Endothelial cell of umbilical vein (primary cell): ENCODE data around the gene TSTD1. TPM values are rescaled to one million over a fixed set of nuclear protein-coding genes. Genes with fewer than 3 reads are reported as not detected.

Experiments used
- BruUV-seq: library from RNA; stranded (reverse); fragments of 400-500 nt; replicated peaks from 2 replicates; lab custom pipeline; 2021; lab: Mats Ljungman, UMichigan
- CTCF ChIA-PET: fragments of 300-600, 350-600 bp; sonication (Branson Sonifier 250); formaldehyde crosslinking; loops from one replicate; lab custom pipeline; 2021; ENCODE audit warnings: antibody characterized with exemption, inconsistent platforms; lab: Charles Lee
- POLR2A ChIA-PET: fragments of 300-600, 350-600 bp; sonication (Branson Sonifier 250); formaldehyde crosslinking; loops from one replicate; lab custom pipeline; 2021; ENCODE audit warnings: antibody characterized with exemption, inconsistent platforms; lab: Charles Lee
- DNase-seq: peaks from one replicate; pipeline ENCODE4 v3.0.0-alpha.2; 2011; ENCODE audit warnings: low read depth, low spot score
- FAIRE-seq: peaks from 2 replicates; lab custom pipeline; 2011; peaks lifted over from hg19 to GRCh38; lab: Jason Lieb, UNC
- H2AFZ ChIP-seq: 2 replicates; pipeline ENCODE4 v1.6.0; 2012; ENCODE audit warnings: low read depth, low read length, control low read depth, inconsistent platforms
- H3K27ac ChIP-seq: 2 replicates; pipeline ENCODE4 v1.5.1; 2011; ENCODE audit warnings: low read depth, mild to moderate bottlenecking, control low read depth, low read length, moderate library complexity; ENCODE audit not compliant: insufficient read depth
- H3K27me3 ChIP-seq, 2 experiments: 2 replicates each; pipeline versions ENCODE4 v1.6.0 to v1.6.1; 2011; ENCODE audit warnings: low read length in 2 of 2, mixed read lengths in 1 of 2; ENCODE audit not compliant: control insufficient read depth in 2 of 2, insufficient read depth in 2 of 2
- H3K36me3 ChIP-seq, 2 experiments: 2 replicates in 1 of 2; 3 replicates in 1 of 2; pipeline ENCODE4 v1.5.1; 2011; ENCODE audit warnings: low read length in 2 of 2, mild to moderate bottlenecking in 1 of 2, moderate library complexity in 1 of 2; ENCODE audit not compliant: control insufficient read depth in 2 of 2, insufficient read depth in 2 of 2; ENCODE audit errors: extremely low read depth in 1 of 2
- H3K4me1 ChIP-seq: 3 replicates; pipeline ENCODE4 v1.5.1; 2011; ENCODE audit warnings: mild to moderate bottlenecking, low read length; ENCODE audit not compliant: control insufficient read depth, insufficient read depth; ENCODE audit errors: extremely low read depth
- H3K4me2 ChIP-seq: 2 replicates; pipeline ENCODE4 v1.6.1; 2011; ENCODE audit warnings: low read length, control low read depth, mixed read lengths; ENCODE audit not compliant: insufficient read depth
- H3K4me3 ChIP-seq, 3 experiments: fragments of 200-600 bp in 1 of 3; sonication (generic), shearing (Covaris generic) in 1 of 3; replicated peaks in 1 of 3; 2 replicates each; pipeline ENCODE4 v1.5.1; 2011 to 2016; ENCODE audit warnings: control low read depth in 3 of 3, low read length in 3 of 3, mild to moderate bottlenecking in 2 of 3, inconsistent platforms in 1 of 3, low read depth in 1 of 3, moderate library complexity in 1 of 3; ENCODE audit not compliant: insufficient read depth in 1 of 3
- H3K79me2 ChIP-seq: 2 replicates; pipeline ENCODE4 v1.6.0; 2012; ENCODE audit warnings: low read length, inconsistent platforms; ENCODE audit not compliant: control insufficient read depth, insufficient read depth
- H3K9ac ChIP-seq: replicated peaks from 2 replicates; pipeline ENCODE3; 2011; ENCODE audit warnings: low read length, control low read depth; ENCODE audit not compliant: insufficient read depth; ENCODE audit errors: extremely low read depth
- H3K9me1 ChIP-seq: replicated peaks from 3 replicates; pipeline ENCODE4 v1.6.0; 2011; ENCODE audit warnings: mild to moderate bottlenecking, low read length; ENCODE audit not compliant: control insufficient read depth, insufficient read depth; ENCODE audit errors: extremely low read depth
- H3K9me3 ChIP-seq: replicated peaks from 2 replicates; pipeline ENCODE4 v1.5.1; 2012; ENCODE audit warnings: low read length, inconsistent platforms; ENCODE audit not compliant: control insufficient read depth, insufficient read depth
- H4K20me1 ChIP-seq: replicated peaks from 2 replicates; pipeline ENCODE3; 2011; ENCODE audit warnings: mild to moderate bottlenecking, low read length; ENCODE audit not compliant: control insufficient read depth, insufficient read depth; ENCODE audit errors: extremely low read depth
- EZH2 ChIP-seq: IDR thresholded peaks from 2 replicates; pipeline ENCODE4 v1.6.1; 2012; ENCODE audit warnings: borderline replicate concordance, low read depth, mild to moderate bottlenecking, moderate library complexity, low read length, inconsistent platforms; ENCODE audit not compliant: severe bottlenecking
- FOS ChIP-seq: IDR thresholded peaks from 2 replicates; pipeline ENCODE4 v1.6.1; 2011; ENCODE audit warnings: mild to moderate bottlenecking, low read length, moderate library complexity, borderline replicate concordance; ENCODE audit not compliant: insufficient read depth
- GATA2 ChIP-seq: IDR thresholded peaks from 2 replicates; pipeline ENCODE4 v1.7.0; 2011; ENCODE audit warnings: low read depth, mild to moderate bottlenecking, moderate library complexity, mixed read lengths, low read length; ENCODE audit not compliant: insufficient read length, insufficient read depth
- JUN ChIP-seq: IDR thresholded peaks from 2 replicates; pipeline ENCODE4 v1.6.1; 2011; ENCODE audit warnings: borderline replicate concordance, low read depth; ENCODE audit not compliant: insufficient read length, insufficient read depth
- MYC ChIP-seq: IDR thresholded peaks from one replicate; pipeline ENCODE4 v1.6.1; 2011; ENCODE audit warnings: mild to moderate bottlenecking, low read depth, low read length
- POLR2A ChIP-seq: IDR thresholded peaks from 2 replicates; pipeline ENCODE4 v1.6.1; 2012; ENCODE audit warnings: low read depth, mild to moderate bottlenecking, control low read depth, low read length
- POLR2AphosphoS5 ChIP-seq: IDR thresholded peaks from 2 replicates; pipeline ENCODE4 v1.6.1; 2012; ENCODE audit warnings: low read depth, mild to moderate bottlenecking, control low read depth, low read length, moderate library complexity; ENCODE audit not compliant: insufficient read depth
- dilution Hi-C: fragments of 300-500 bp; cut with MboI; formaldehyde crosslinking; loops from one replicate; pipeline ENCODE4 v1.15.0; 2019; ENCODE audit warnings: low sequenced_read_pairs; ENCODE audit not compliant: extremely low pct_ligation_motif_present
- intact Hi-C: fragments of 100-400 bp; cut with micrococcal nuclease; formaldehyde crosslinking; loops from one replicate; pipeline ENCODE4 v1.10.0; 2022
- polyA plus RNA-seq, 4 experiments: library from polyadenylated mRNA; depleted of rRNA in 3 of 4; stranded (reverse) in 3 of 4; unstranded in 1 of 4; fragments of >200 nt; gene quantifications; 2 replicates each; pipeline versions ENCODE4 v1.2.1 to v1.2.3, GENCODE V29; 2011 to 2012; ENCODE audit warnings: missing spikeins in 1 of 4
- total RNA-seq: library from RNA; stranded (reverse); gene quantifications from 2 replicates; pipeline ENCODE4 v1.2.3, GENCODE V29; 2021
- TF ChIP-seq, protein P1 (sequence below), 2 donors: IDR thresholded peaks; 1 replicate in 1 of 2; 2 replicates in 1 of 2; pipeline ENCODE4 v1.5.1; 2011; ENCODE audit warnings: low read length in 2 of 2, mild to moderate bottlenecking in 2 of 2, moderate library complexity in 2 of 2, control low read depth in 1 of 2, inconsistent platforms in 1 of 2, low read depth in 1 of 2; ENCODE audit not compliant: insufficient read depth in 1 of 2; ENCODE audit errors: extremely low read depth in 1 of 2
- TF ChIP-seq, protein P2 (sequence below): IDR thresholded peaks from 2 replicates; pipeline ENCODE4 v1.6.1; 2011; ENCODE audit not compliant: insufficient read depth, insufficient read length

Gene TSTD1
- total and polyA plus RNA-seq, 2 donors (not counting 3 experiments of a cell fraction or from before 2014, with no cell fraction given) = 8.9 to 39.1 TPM

DNA sequence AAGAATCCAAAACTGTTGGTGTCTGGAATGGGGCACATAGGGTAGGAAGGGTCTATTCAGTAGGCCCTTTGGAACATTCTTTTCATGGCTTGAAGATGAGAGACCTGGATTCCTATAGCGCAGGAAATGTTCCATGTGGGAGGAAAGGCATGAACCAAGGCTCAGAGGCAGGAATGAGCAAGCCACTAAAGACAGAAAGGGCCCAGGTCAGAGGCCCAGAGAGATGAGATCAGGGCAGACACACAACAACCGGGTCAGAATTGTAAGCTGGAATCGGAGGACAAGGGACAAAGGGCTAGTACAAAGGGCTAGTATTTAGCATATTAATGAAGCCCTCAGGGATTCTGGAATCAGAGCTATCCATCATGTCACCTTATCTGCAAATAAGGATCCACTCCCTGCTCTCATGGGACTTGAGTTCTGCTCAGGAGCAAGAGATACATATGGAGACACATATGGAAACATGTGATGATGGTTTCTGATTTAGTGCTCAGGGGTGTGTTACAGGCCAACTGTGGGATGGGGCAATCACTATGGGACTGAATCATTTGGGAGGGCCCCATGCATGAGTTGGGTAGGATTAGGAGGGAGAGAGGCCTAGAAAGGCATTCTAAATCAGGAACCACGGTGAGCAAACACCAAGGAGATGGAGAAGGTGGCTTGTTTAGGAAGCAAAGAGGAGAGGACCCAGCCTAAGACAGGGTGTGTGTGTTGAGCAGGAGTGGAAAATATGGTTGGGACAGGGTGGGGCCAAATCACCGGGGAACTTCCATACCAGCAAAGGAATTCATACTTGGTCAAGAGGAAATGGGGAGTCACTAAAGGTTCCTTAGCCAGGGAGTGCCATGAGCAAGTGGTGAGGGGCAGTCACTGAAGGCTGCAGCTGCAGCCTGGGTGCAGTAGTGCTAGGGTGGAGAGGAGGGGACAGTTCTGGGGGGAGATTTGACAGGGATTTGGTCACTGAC is 42.0 kb upstream of the TSTD1 start:
- intact Hi-C loops = no loop called here
- DNase-seq (no peak), FAIRE-seq (no peak)
- Histone ChIP-seq H3K9ac (no peak overlapping the region), H3K4me2 (no peak overlapping the region), H3K9me3 (no peaks in the 10 kb centered on the region), H4K20me1 (no peaks in the 10 kb centered on the region), H3K79me2 (no peaks in the 10 kb centered on the region), H2AFZ (no peak overlapping the region), H3K27me3 (no peaks in the 10 kb centered on the region), H3K4me3 (no peak overlapping the region), H3K4me1 (no peaks in the 10 kb centered on the region), H3K9me1 (no peaks in the 10 kb centered on the region), H3K36me3 (no peaks in the 10 kb centered on the region), H3K27ac (no peak overlapping the region)
- no peak for TF ChIP-seq POLR2AphosphoS5
- TF ChIP-seq, protein P1, sequence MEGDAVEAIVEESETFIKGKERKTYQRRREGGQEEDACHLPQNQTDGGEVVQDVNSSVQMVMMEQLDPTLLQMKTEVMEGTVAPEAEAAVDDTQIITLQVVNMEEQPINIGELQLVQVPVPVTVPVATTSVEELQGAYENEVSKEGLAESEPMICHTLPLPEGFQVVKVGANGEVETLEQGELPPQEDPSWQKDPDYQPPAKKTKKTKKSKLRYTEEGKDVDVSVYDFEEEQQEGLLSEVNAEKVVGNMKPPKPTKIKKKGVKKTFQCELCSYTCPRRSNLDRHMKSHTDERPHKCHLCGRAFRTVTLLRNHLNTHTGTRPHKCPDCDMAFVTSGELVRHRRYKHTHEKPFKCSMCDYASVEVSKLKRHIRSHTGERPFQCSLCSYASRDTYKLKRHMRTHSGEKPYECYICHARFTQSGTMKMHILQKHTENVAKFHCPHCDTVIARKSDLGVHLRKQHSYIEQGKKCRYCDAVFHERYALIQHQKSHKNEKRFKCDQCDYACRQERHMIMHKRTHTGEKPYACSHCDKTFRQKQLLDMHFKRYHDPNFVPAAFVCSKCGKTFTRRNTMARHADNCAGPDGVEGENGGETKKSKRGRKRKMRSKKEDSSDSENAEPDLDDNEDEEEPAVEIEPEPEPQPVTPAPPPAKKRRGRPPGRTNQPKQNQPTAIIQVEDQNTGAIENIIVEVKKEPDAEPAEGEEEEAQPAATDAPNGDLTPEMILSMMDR (IDR thresholded peaks at IDR 0.05; ENCODE audit: extremely low read depth in 1 of 2, insufficient read depth in 1 of 2, low read depth in 1 of 2, low read length in 2 of 2) = no peak
- TF ChIP-seq EZH2 = no peak
- TF ChIP-seq FOS = no peak
- no peak for TF ChIP-seq POLR2A
- no peak for TF ChIP-seq GATA2
- TF ChIP-seq, protein P2, sequence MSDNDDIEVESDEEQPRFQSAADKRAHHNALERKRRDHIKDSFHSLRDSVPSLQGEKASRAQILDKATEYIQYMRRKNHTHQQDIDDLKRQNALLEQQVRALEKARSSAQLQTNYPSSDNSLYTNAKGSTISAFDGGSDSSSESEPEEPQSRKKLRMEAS = no peak
- no peak for TF ChIP-seq JUN
- no peak for TF ChIP-seq MYC
- BruUV-seq = no TSS peak
- ChIA-PET CTCF (interaction anchor here (1.4 kb wide), 1 partner anchor 8 kb away, joined by 3 read pairs; no protein-coding TSS in a partner anchor), POLR2A (no interaction called here)
- dilution Hi-C loops = no loop called here
